HCEC 1CT (cell line): ENCODE measurements around the gene SLC29A3.

ENCODE experiments used
- DNase-seq: peaks from one replicate; pipeline ENCODE4 v3.0.0-alpha.2; 2017

Gene SLC29A3

GRCh38 chr10:71325267-71325666, 6.2 kb downstream of the SLC29A3 start:
- no peak for DNase-seq

GRCh38 chr10:71326464-71326881, 7.4 kb downstream of the SLC29A3 start:
- no peak for DNase-seq

GRCh38 chr10:71330789-71331404, 11.8 kb downstream of the SLC29A3 start:
- DNase-seq = no peak

- DNase-seq = no peak
These were observed 12.7 kb downstream of the SLC29A3 start for GRCh38 chr10:71331736-71332135.

- DNase-seq = no peak
These were observed 13.4 kb downstream of the SLC29A3 start for GRCh38 chr10:71332466-71332865.

- no peak for DNase-seq
These were observed 14.2 kb downstream of the SLC29A3 start for GRCh38 chr10:71333129-71333887.

GRCh38 chr10:71334221-71334791, 15.2 kb downstream of the SLC29A3 start:
- DNase-seq = no peak

GRCh38 chr10:71335173-71335708, 16.2 kb downstream of the SLC29A3 start:
- no peak for DNase-seq

GRCh38 chr10:71336632-71337031, 17.6 kb downstream of the SLC29A3 start:
- DNase-seq = no peak

- DNase-seq = no peak
These were observed 18.2 kb downstream of the SLC29A3 start for GRCh38 chr10:71337219-71337701.

GRCh38 chr10:71338728-71339495, 19.9 kb downstream of the SLC29A3 start:
- DNase-seq = no peak

GRCh38 chr10:71339796-71340589, 20.9 kb downstream of the SLC29A3 start:
- DNase-seq = no peak

GRCh38 chr10:71342573-71343391, 23.7 kb downstream of the SLC29A3 start:
- DNase-seq = no peak

GRCh38 chr10:71343392-71343773, 24.3 kb downstream of the SLC29A3 start:
- DNase-seq = no peak

GRCh38 chr10:71344154-71344925, 25.3 kb downstream of the SLC29A3 start:
- DNase-seq = no peak

- DNase-seq = no peak
These were observed 26.0 kb downstream of the SLC29A3 start for GRCh38 chr10:71344993-71345480.

- DNase-seq = no peak
These were observed 26.6 kb downstream of the SLC29A3 start for GRCh38 chr10:71345694-71346093.

- no peak for DNase-seq
These were observed 27.7 kb downstream of the SLC29A3 start for GRCh38 chr10:71346731-71347130.

GRCh38 chr10:71347587-71348395, 28.7 kb downstream of the SLC29A3 start:
- DNase-seq = no peak
